H1 (cell line): Measurements from ENCODE around the gene DPM2. TPM values are rescaled to one million over a fixed set of nuclear protein-coding genes. Genes with fewer than 3 reads are reported as not detected.
A peak's percentile ranks its signal among the peaks of the same experiment; 100 is the strongest.

Experiments
- CTCF ChIA-PET: fragments of 300-600 bp; sonication (Branson Sonifier 250); formaldehyde crosslinking; loops from one replicate; lab custom pipeline; 2021; ENCODE audit not compliant: partially characterized antibody; lab: Charles Lee
- POLR2A ChIA-PET: fragments of 300-600 bp; sonication (Branson Sonifier 250); formaldehyde crosslinking; loops from one replicate; lab custom pipeline; 2021; ENCODE audit warnings: inconsistent platforms; ENCODE audit not compliant: partially characterized antibody; lab: Charles Lee
- DNase-seq, 2 experiments: peaks; one replicate each; pipeline versions ENCODE4 v3.0.0 to v3.0.0-alpha.2; 2010 to 2022; ENCODE audit warnings: low spot score in 2 of 2, low read depth in 1 of 2, mixed read lengths in 1 of 2
- FAIRE-seq: peaks from 2 replicates; lab custom pipeline; 2011; peaks lifted over from hg19 to GRCh38; lab: Jason Lieb, UNC
- H2AFZ ChIP-seq: 2 replicates; pipeline ENCODE4 v1.8.1; 2012; ENCODE audit warnings: low read length, inconsistent platforms
- H2AK5ac ChIP-seq: 2 replicates; pipeline ENCODE4 v1.6.1; 2013; ENCODE audit warnings: low read depth, low read length
- H2BK120ac ChIP-seq: replicated peaks from 2 replicates; pipeline ENCODE3; 2013; ENCODE audit warnings: low read depth, low read length, inconsistent platforms
- H2BK12ac ChIP-seq: 2 replicates; pipeline ENCODE4 v1.6.1; 2013; ENCODE audit warnings: low read depth, low read length
- H2BK15ac ChIP-seq: 2 replicates; pipeline ENCODE4 v1.6.1; 2013; ENCODE audit warnings: low read length
- H2BK20ac ChIP-seq: 2 replicates; pipeline ENCODE4 v1.6.1; 2013; ENCODE audit warnings: low read length
- H2BK5ac ChIP-seq: 2 replicates; pipeline ENCODE4 v1.6.1; 2013; ENCODE audit warnings: low read depth, low read length
- H3K14ac ChIP-seq: 2 replicates; pipeline ENCODE4 v1.6.1; 2013; ENCODE audit warnings: inconsistent platforms; ENCODE audit not compliant: insufficient read length
- H3K18ac ChIP-seq: 2 replicates; pipeline ENCODE4 v1.6.1; 2013; ENCODE audit warnings: low read length; ENCODE audit errors: extremely low read depth
- H3K23ac ChIP-seq: 2 replicates; pipeline ENCODE4 v1.6.1; 2013; ENCODE audit warnings: inconsistent platforms; ENCODE audit not compliant: insufficient read length
- H3K23me2 ChIP-seq: 2 replicates; pipeline ENCODE4 v1.6.1; 2013; ENCODE audit warnings: low read depth, low read length
- H3K27ac ChIP-seq: 2 replicates; pipeline ENCODE4 v1.6.1; 2011; ENCODE audit warnings: low read depth, low read length, inconsistent platforms
- H3K27me3 ChIP-seq, 4 experiments: replicated peaks in 1 of 4; 1 replicate in 1 of 4; 2 replicates in 3 of 4; pipeline versions ENCODE4 v1.6.1 to v1.8.1; 2011 to 2013; ENCODE audit warnings: low read length in 3 of 4, mild to moderate bottlenecking in 3 of 4, inconsistent platforms in 2 of 4, mixed read lengths in 2 of 4, moderate library complexity in 1 of 4; ENCODE audit not compliant: control insufficient read depth in 3 of 4, insufficient read depth in 3 of 4; ENCODE audit errors: extremely low read depth in 1 of 4
- H3K36me3 ChIP-seq, 4 experiments: 2 replicates each; pipeline versions ENCODE4 v1.6.1 to v1.8.1; 2011 to 2013; ENCODE audit warnings: mild to moderate bottlenecking in 4 of 4, low read length in 3 of 4, moderate library complexity in 2 of 4, control low read depth in 1 of 4, inconsistent platforms in 1 of 4; ENCODE audit not compliant: insufficient read depth in 4 of 4, control insufficient read depth in 2 of 4
- H3K4ac ChIP-seq: replicated peaks from 2 replicates; pipeline ENCODE3; 2013; ENCODE audit warnings: low read length, low read depth, mixed read lengths, inconsistent platforms; ENCODE audit not compliant: insufficient read length
- H3K4me1 ChIP-seq, 4 experiments: replicated peaks in 1 of 4; 1 replicate in 1 of 4; 2 replicates in 3 of 4; pipeline versions ENCODE4 v1.6.1 to v1.8.1; 2011 to 2013; ENCODE audit warnings: low read length in 3 of 4, inconsistent platforms in 2 of 4, mixed read lengths in 1 of 4; ENCODE audit not compliant: insufficient read depth in 4 of 4, control insufficient read depth in 3 of 4
- H3K4me2 ChIP-seq, 2 experiments: 2 replicates each; pipeline versions ENCODE4 v1.6.1 to v1.8.1; 2011 to 2013; ENCODE audit warnings: low read depth in 2 of 2, low read length in 2 of 2, control low read depth in 1 of 2, inconsistent platforms in 1 of 2, mild to moderate bottlenecking in 1 of 2; ENCODE audit not compliant: insufficient read depth in 1 of 2
- H3K4me3 ChIP-seq, 4 experiments: fragments of 200-600, 300-600 bp in 1 of 4; sonication (generic), shearing (Covaris generic), sonication (Bioruptor Twin) in 1 of 4; 2 replicates each; pipeline versions ENCODE4 v1.5.1 to v1.8.1; 2011 to 2016; ENCODE audit warnings: low read length in 4 of 4, low read depth in 3 of 4, control low read depth in 2 of 4, inconsistent platforms in 2 of 4, mild to moderate bottlenecking in 2 of 4, mixed read lengths in 1 of 4, moderate library complexity in 1 of 4; ENCODE audit not compliant: insufficient read depth in 2 of 4; ENCODE audit errors: extremely low read depth in 1 of 4
- H3K56ac ChIP-seq: replicated peaks from 2 replicates; pipeline ENCODE3; 2013; ENCODE audit warnings: low read depth, mild to moderate bottlenecking, mixed read lengths, low read length, inconsistent platforms; ENCODE audit not compliant: insufficient read length
- H3K79me1 ChIP-seq: 2 replicates; pipeline ENCODE4 v1.6.1; 2013; ENCODE audit warnings: low read depth, low read length, control low read depth
- H3K79me2 ChIP-seq, 2 experiments: 2 replicates each; pipeline versions ENCODE4 v1.6.1 to v1.8.1; 2012 to 2013; ENCODE audit warnings: low read length in 2 of 2, mild to moderate bottlenecking in 2 of 2, inconsistent platforms in 1 of 2; ENCODE audit not compliant: insufficient read depth in 2 of 2, control insufficient read depth in 1 of 2
- H3K9ac ChIP-seq, 4 experiments: replicated peaks in 1 of 4; 1 replicate in 1 of 4; 2 replicates in 3 of 4; pipeline versions ENCODE4 v1.6.1 to v1.8.1; 2011 to 2013; ENCODE audit warnings: low read depth in 3 of 4, low read length in 3 of 4, control low read depth in 2 of 4, mild to moderate bottlenecking in 2 of 4, moderate library complexity in 2 of 4, inconsistent platforms in 1 of 4; ENCODE audit errors: extremely low read depth in 1 of 4
- H3K9me3 ChIP-seq, 2 experiments: 2 replicates each; pipeline versions ENCODE4 v1.6.1 to v1.8.1; 2012 to 2013; ENCODE audit warnings: mild to moderate bottlenecking in 2 of 2, moderate library complexity in 2 of 2, control low read depth in 1 of 2, inconsistent platforms in 1 of 2, low read depth in 1 of 2, low read length in 1 of 2, mixed read lengths in 1 of 2; ENCODE audit not compliant: insufficient read depth in 2 of 2
- H4K20me1 ChIP-seq, 2 experiments: replicated peaks in 1 of 2; 2 replicates each; pipeline versions ENCODE3 to v1.8.1; 2011 to 2013; ENCODE audit warnings: inconsistent platforms in 2 of 2, low read length in 2 of 2, mild to moderate bottlenecking in 1 of 2; ENCODE audit not compliant: insufficient read depth in 2 of 2, control insufficient read depth in 1 of 2
- H4K5ac ChIP-seq: 2 replicates; pipeline ENCODE4 v1.6.1; 2013; ENCODE audit warnings: low read length, low read depth, mixed read lengths, inconsistent platforms; ENCODE audit not compliant: insufficient read length
- H4K8ac ChIP-seq: 2 replicates; pipeline ENCODE4 v1.8.0; 2013; ENCODE audit warnings: mild to moderate bottlenecking, moderate library complexity, low read length, inconsistent platforms; ENCODE audit not compliant: insufficient read depth; ENCODE audit errors: extremely low read depth
- H4K91ac ChIP-seq: replicated peaks from 2 replicates; pipeline ENCODE3; 2013; ENCODE audit warnings: low read length, mixed read lengths, inconsistent platforms; ENCODE audit not compliant: insufficient read length
- BCL11A ChIP-seq, 2 experiments: IDR thresholded peaks; one replicate each; pipeline ENCODE4 v1.6.1; 2011; ENCODE audit warnings: low read depth in 2 of 2, low read length in 2 of 2, mild to moderate bottlenecking in 2 of 2
- CHD2 ChIP-seq: IDR thresholded peaks from 2 replicates; pipeline ENCODE4 v1.6.1; 2012; ENCODE audit warnings: low read length, improper control_type of control experiment
- EGR1 ChIP-seq: IDR thresholded peaks from 2 replicates; pipeline ENCODE4 v1.6.1; 2011; ENCODE audit warnings: low read depth, low read length, borderline replicate concordance
- GABPA ChIP-seq: IDR thresholded peaks from 2 replicates; pipeline ENCODE4 v1.6.1; 2011; ENCODE audit warnings: mild to moderate bottlenecking, low read length, moderate library complexity, borderline replicate concordance; ENCODE audit not compliant: insufficient read depth
- RBBP5 ChIP-seq: IDR thresholded peaks from 2 replicates; pipeline ENCODE4 v1.7.1; 2012; ENCODE audit warnings: low read depth, mild to moderate bottlenecking, inconsistent platforms, low read length, moderate library complexity, borderline replicate concordance
- SAP30 ChIP-seq: fragments of 300-600 bp; sonication (generic); IDR thresholded peaks from 2 replicates; pipeline ENCODE4 v1.7.1; 2012; ENCODE audit warnings: low read length, moderate library complexity, mild to moderate bottlenecking, inconsistent platforms; ENCODE audit not compliant: insufficient read depth, insufficient replicate concordance
- SP2 ChIP-seq: IDR thresholded peaks from 2 replicates; pipeline ENCODE4 v1.6.1; 2012; ENCODE audit warnings: mild to moderate bottlenecking, low read length, inconsistent platforms
- SRF ChIP-seq: IDR thresholded peaks from 2 replicates; pipeline ENCODE4 v1.6.1; 2011; ENCODE audit warnings: mild to moderate bottlenecking, low read depth, low read length, moderate library complexity
- SUZ12 ChIP-seq: fragments of 200-600 bp; sonication (generic); IDR thresholded peaks from 2 replicates; pipeline ENCODE4 v1.6.1; 2012; ENCODE audit warnings: mild to moderate bottlenecking, inconsistent platforms, low read length, moderate library complexity, mixed read lengths
- TAF1 ChIP-seq: IDR thresholded peaks from 2 replicates; pipeline ENCODE4 v1.6.1; 2011; ENCODE audit warnings: mild to moderate bottlenecking, low read depth, low read length
- WGBS, 2 experiments: shearing (Covaris generic) in 1 of 2; methylation state at CpG; one replicate each; pipeline versions ENCODE4 v1.1.6 to v1.1.7; 2013 to 2015; ENCODE audit warnings: low lambda C conversion rate in 2 of 2, mixed read lengths in 2 of 2, inconsistent platforms in 1 of 2, low coverage in 1 of 2, missing lambda C conversion rate in 1 of 2; ENCODE audit not compliant: insufficient replicate concordance in 2 of 2, insufficient coverage in 1 of 2, insufficient read length in 1 of 2; ENCODE audit errors: extremely low coverage in 1 of 2, missing lambda C conversion rate in 1 of 2; 5-methylcytosine and 5-hydroxymethylcytosine counted together
- polyA plus RNA-seq, 7 experiments: library from polyadenylated mRNA; depleted of rRNA in 3 of 7; stranded (reverse) in 5 of 7; unstranded in 2 of 7; fragments of >200 nt in 5 of 7; fragments of 200-250 nt in 2 of 7; gene quantifications; 1 replicate in 5 of 7; 2 replicates in 1 of 7; 4 replicates in 1 of 7; pipeline versions ENCODE4 v1.2.1 to v1.2.3, GENCODE V29; 2011 to 2013; ENCODE audit warnings: missing spikeins in 2 of 7, mixed read lengths in 2 of 7
- total RNA-seq: library from RNA; stranded (reverse); fragmentation: NEBNext Ultra II Directional; extraction: Animal tissue kit (Norgen Biotek cat#: 25700); gene quantifications from 2 replicates; pipeline ENCODE4 v1.2.1, GENCODE V29; 2021
- TF ChIP-seq, protein P1 (sequence below): IDR thresholded peaks from 2 replicates; pipeline ENCODE4 v1.6.1; 2012; ENCODE audit warnings: low read length, inconsistent platforms

DPM2 gene
- total and polyA plus RNA-seq, 2 of the 8 experiments (the other 6 are each of a cell fraction or from before 2014, with no cell fraction given): 45.4 to 95.4 TPM

DNA sequence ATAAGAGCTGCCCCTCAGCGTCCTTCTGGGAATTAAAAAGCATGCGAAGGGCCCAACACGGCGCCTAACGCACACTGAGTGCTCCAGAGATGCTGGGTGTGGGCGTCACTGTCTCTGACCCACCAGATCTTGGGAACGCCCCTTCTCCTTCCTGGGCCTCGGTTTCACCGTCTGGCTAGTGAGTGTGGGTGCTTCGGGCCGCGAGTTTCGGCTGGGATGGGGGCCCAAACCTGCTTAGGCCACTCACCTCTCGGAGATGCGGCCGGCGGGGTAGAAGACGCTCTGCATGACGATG is 10.8 kb downstream of the DPM2 start:
- peak overlapping the region; percentile 0 for H3K56ac ChIP-seq
- H2BK12ac ChIP-seq: peak overlapping the region; percentile 68; the same call in 1 of the 2 replicates
- peaks cover 20% of the 10 kb centered on the region; the same call in 1 of the 2 replicates for H3K23me2 ChIP-seq
- H2BK120ac ChIP-seq: no peak overlapping the region
- H3K23ac ChIP-seq: no peak overlapping the region
- peak overlapping the region; percentile 41 to 81 (median 72) for H3K4me3 ChIP-seq
- H3K27me3 ChIP-seq: peaks cover 0 to 21% (median 16%) of the 10 kb centered on the region in 4 experiments; a peak in 6 of 7 replicates
- no peak overlapping the region for H4K91ac ChIP-seq
- ChIA-PET POLR2A (interaction anchor here (1.1 kb wide), 1 partner anchor 27 kb away, joined by 3 read pairs; the partner anchor contains the start of gene ST6GALNAC6), CTCF (interaction anchor here (0.9 to 1.1 kb wide), 3 partner anchors 16 to 108 kb away, joined by 3 to 5 read pairs (median 3); no protein-coding TSS in a partner anchor)
- H3K79me2 ChIP-seq: no peaks in the 10 kb centered on the region
- H2BK20ac ChIP-seq: no peak overlapping the region
- H3K18ac ChIP-seq: peak overlapping the region; percentile 78
- H3K79me1 ChIP-seq: no peaks in the 10 kb centered on the region
- DNase-seq (no peak), FAIRE-seq (no peak)
- H3K4ac ChIP-seq: no peak overlapping the region
- peaks cover 0 to 3% of the 10 kb centered on the region in 2 experiments for H4K20me1 ChIP-seq
- no peaks in the 10 kb centered on the region for H3K9me3 ChIP-seq
- no peak overlapping the region for H4K5ac ChIP-seq
- peak overlapping the region; percentile 61; the same call in 1 of the 2 replicates for H2AFZ ChIP-seq
- H3K4me1 ChIP-seq: peaks cover 13 to 24% (median 20%) of the 10 kb centered on the region in 4 experiments
- peak overlapping the region; percentile 44; the same call in 1 of the 2 replicates for H2BK5ac ChIP-seq
- no peak overlapping the region for H3K27ac ChIP-seq
- H4K8ac ChIP-seq: peak overlapping the region; percentile 72; the same call in 1 of the 2 replicates
- H2BK15ac ChIP-seq: no peak overlapping the region
- H3K4me2 ChIP-seq: peak overlapping the region; percentile 76 to 95
- H3K9ac ChIP-seq: peak overlapping the region; percentile 1 to 63 (median 42); a peak in 5 of 7 replicates
- H3K14ac ChIP-seq: no peak overlapping the region
- WGBS, 2 experiments: 3% methylated on average over 13 of the region's 19 CpGs; no CpG with 5 or more reads in 1 of the 2 experiments
- H2AK5ac ChIP-seq: no peak overlapping the region
- H3K36me3 ChIP-seq: no peaks in the 10 kb centered on the region
- TF ChIP-seq TAF1 (peak; percentile 34; the same call in 1 of the 2 replicates), BCL11A (IDR thresholded peaks at IDR 0.05; ENCODE audit: low read depth in 2 of 2, low read length in 2 of 2) (no peak), SRF (no peak), SP2 (no peak), GABPA (no peak), EGR1 (no peak), CHD2 (no peak), RBBP5 (no peak), SAP30 (no peak), SUZ12 (no peak)
- TF ChIP-seq, protein P1, sequence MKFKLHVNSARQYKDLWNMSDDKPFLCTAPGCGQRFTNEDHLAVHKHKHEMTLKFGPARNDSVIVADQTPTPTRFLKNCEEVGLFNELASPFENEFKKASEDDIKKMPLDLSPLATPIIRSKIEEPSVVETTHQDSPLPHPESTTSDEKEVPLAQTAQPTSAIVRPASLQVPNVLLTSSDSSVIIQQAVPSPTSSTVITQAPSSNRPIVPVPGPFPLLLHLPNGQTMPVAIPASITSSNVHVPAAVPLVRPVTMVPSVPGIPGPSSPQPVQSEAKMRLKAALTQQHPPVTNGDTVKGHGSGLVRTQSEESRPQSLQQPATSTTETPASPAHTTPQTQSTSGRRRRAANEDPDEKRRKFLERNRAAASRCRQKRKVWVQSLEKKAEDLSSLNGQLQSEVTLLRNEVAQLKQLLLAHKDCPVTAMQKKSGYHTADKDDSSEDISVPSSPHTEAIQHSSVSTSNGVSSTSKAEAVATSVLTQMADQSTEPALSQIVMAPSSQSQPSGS: no peak
